GM23248 (cell line): ENCODE measurements around the gene DIPK2A. TPM values are rescaled to one million over a fixed set of nuclear protein-coding genes. Genes with fewer than 3 reads are reported as not detected.

Experiments
- DNase-seq: peaks from one replicate; pipeline ENCODE4 v3.0.0-alpha.2; 2015
- H2AFZ ChIP-seq: fragments of 200-600 bp; sonication (generic); 2 replicates; pipeline ENCODE4 v1.6.1; 2016; ENCODE audit warnings: antibody characterized with exemption
- H3F3A ChIP-seq: fragments of 200-600 bp; sonication (generic); 2 replicates; pipeline ENCODE4 v1.6.1; 2016; ENCODE audit warnings: mild to moderate bottlenecking, antibody characterized with exemption, mixed run types; ENCODE audit not compliant: insufficient read depth
- H3K27ac ChIP-seq: fragments of 200-600 bp; sonication (generic); 2 replicates; pipeline ENCODE4 v1.5.1; 2016; ENCODE audit warnings: mild to moderate bottlenecking
- H3K27me3 ChIP-seq: fragments of 200-600 bp; sonication (generic); replicated peaks from 2 replicates; pipeline ENCODE4 v1.6.1; 2016; ENCODE audit warnings: mild to moderate bottlenecking; ENCODE audit not compliant: insufficient read depth
- H3K36me3 ChIP-seq: fragments of 200-600 bp; sonication (generic); 2 replicates; pipeline ENCODE4 v1.6.1; 2016; ENCODE audit warnings: low read depth, mild to moderate bottlenecking
- H3K4me1 ChIP-seq: fragments of 200-600 bp; sonication (generic); 2 replicates; pipeline ENCODE4 v1.6.1; 2016; ENCODE audit warnings: mild to moderate bottlenecking; ENCODE audit not compliant: insufficient read depth
- H3K4me2 ChIP-seq: fragments of 200-600 bp; sonication (generic); one replicate; pipeline ENCODE4 v1.6.1; 2016; ENCODE audit warnings: mild to moderate bottlenecking; ENCODE audit not compliant: unreplicated experiment
- H3K4me3 ChIP-seq: fragments of 200-600 bp; sonication (generic); 2 replicates; pipeline ENCODE4 v1.5.1; 2016; ENCODE audit warnings: mild to moderate bottlenecking
- H3K79me2 ChIP-seq: fragments of 200-600 bp; sonication (generic); 2 replicates; pipeline ENCODE4 v1.6.1; 2016; ENCODE audit warnings: mild to moderate bottlenecking; ENCODE audit not compliant: insufficient read depth
- H3K9ac ChIP-seq: fragments of 200-600 bp; sonication (generic); 2 replicates; pipeline ENCODE4 v1.6.1; 2016; ENCODE audit warnings: mild to moderate bottlenecking
- H3K9me2 ChIP-seq: fragments of 200-600 bp; sonication (generic); 2 replicates; pipeline ENCODE4 v1.6.1; 2016; ENCODE audit warnings: mixed run types, mild to moderate bottlenecking, moderate library complexity; ENCODE audit not compliant: insufficient read depth
- H3K9me3 ChIP-seq: fragments of 200-600 bp; sonication (generic); one replicate; pipeline ENCODE4 v1.6.1; 2017; ENCODE audit warnings: low read depth
- H4K20me1 ChIP-seq: fragments of 200-600 bp; sonication (generic); 2 replicates; pipeline ENCODE4 v1.6.0; 2016; ENCODE audit not compliant: insufficient read depth
- EZH2 ChIP-seq: fragments of 200-600 bp; sonication (generic); IDR thresholded peaks from 2 replicates; pipeline ENCODE4 v1.6.1; 2018; ENCODE audit warnings: antibody characterized with exemption, mild to moderate bottlenecking; ENCODE audit not compliant: insufficient read depth, poor library complexity, severe bottlenecking
- EZH2phosphoT487 ChIP-seq: fragments of 200-600 bp; sonication (generic); IDR thresholded peaks from 2 replicates; pipeline ENCODE4 v1.6.1; 2018; ENCODE audit warnings: antibody characterized with exemption, moderate library complexity, mild to moderate bottlenecking, low read depth; ENCODE audit not compliant: insufficient read depth
- WGBS, 2 experiments: methylation state at CpG; one replicate each; pipeline ENCODE4 v1.1.6; 2015 to 2017; ENCODE audit warnings: low lambda C conversion rate in 2 of 2, low coverage in 1 of 2; ENCODE audit errors: missing lambda C conversion rate in 2 of 2; 5-methylcytosine and 5-hydroxymethylcytosine counted together
- in situ Hi-C: fragments of 300-500 bp; cut with MboI; formaldehyde crosslinking; loops from 2 replicates; pipeline ENCODE4 v1.15.0; 2020
- polyA plus RNA-seq: library from polyadenylated mRNA; unstranded; fragments of >200 nt; fragmentation: Nextera tagmentation; extraction: Ambion mirVana; gene quantifications from 2 replicates; pipeline ENCODE4 v1.2.1, GENCODE V29; 2016
- total RNA-seq: library from RNA; depleted of rRNA; stranded (reverse); fragments of >200 nt; shearing (Covaris generic); gene quantifications from 2 replicates; pipeline ENCODE4 v1.2.3, GENCODE V29; 2014; rRNA removed

DIPK2A gene
- total and polyA plus RNA-seq, 2 experiments from 2014 or later: 12.3 to 17.8 TPM

- Histone ChIP-seq H3K4me1 (peaks cover 9% of the 10 kb centered on the region), H3K9me2 (no peaks in the 10 kb centered on the region), H3K36me3 (no peaks in the 10 kb centered on the region), H4K20me1 (no peaks in the 10 kb centered on the region), H3K27ac (no peak overlapping the region), H3K9ac (no peak overlapping the region), H3K27me3 (no peaks in the 10 kb centered on the region), H3K79me2 (no peaks in the 10 kb centered on the region), H3K4me3 (no peak overlapping the region), H3K4me2 (no peak overlapping the region), H2AFZ (no peak overlapping the region), H3F3A (no peaks in the 10 kb centered on the region), H3K9me3 (no peaks in the 10 kb centered on the region)
- no peak for TF ChIP-seq EZH2phosphoT487
- TF ChIP-seq EZH2: no peak
- in situ Hi-C loops: no loop called here
- no peak for DNase-seq
- 81 to 85% methylated on average over 3 of the region's 3 CpGs for WGBS, 2 experiments
These were observed 43.5 kb downstream of the DIPK2A start for GRCh38 chr3:144015133-144015532.

- Histone ChIP-seq H3K4me2 (peak overlapping the region; percentile 18), H2AFZ (no peak overlapping the region), H3K79me2 (no peaks in the 10 kb centered on the region), H3K4me3 (no peak overlapping the region), H3K4me1 (peaks cover 9% of the 10 kb centered on the region), H3K27ac (no peak overlapping the region), H4K20me1 (no peaks in the 10 kb centered on the region), H3K36me3 (no peaks in the 10 kb centered on the region), H3F3A (no peaks in the 10 kb centered on the region), H3K9me2 (no peaks in the 10 kb centered on the region), H3K9ac (no peak overlapping the region), H3K27me3 (no peaks in the 10 kb centered on the region), H3K9me3 (no peaks in the 10 kb centered on the region)
- TF ChIP-seq EZH2 (no peak), EZH2phosphoT487 (no peak)
- in situ Hi-C loops: no loop called here
- DNase-seq: peak; percentile 87
- 50 to 67% methylated on average over 1 of the region's 1 CpG for WGBS, 2 experiments
These were observed 47.2 kb downstream of the DIPK2A start for GRCh38 chr3:144018776-144019175.

Other genes with a start within 250 kb of the DIPK2A start
- 3.2 and 3.8 TPM in 2 replicates for gene SLC9A9, start 123.4 kb upstream of the DIPK2A start, total RNA-seq
- 1.7 and 2.8 TPM in 2 replicates for gene SLC9A9, start 123.4 kb upstream of the DIPK2A start, polyA plus RNA-seq